Activated CD4-positive, alpha-beta T cell treated with anti-CD3 and anti-CD28 coated beads for 24 hours (primary cell): ENCODE results near the gene GSTO2.
"Not testable (repeated sequence)": the region's sequence is repeated elsewhere in the genome, so short reads cannot be mapped to it uniquely, and the experiment has no call there.

Experiments
- DNase-seq, 2 donors: peaks; one replicate each; pipeline ENCODE4 v3.0.0-alpha.2; 2020; ENCODE audit warnings: low read depth in 2 of 2

The GSTO2 gene

GRCh38 chr10:104268713-104269645, at the start of gene GSTO2:
GSTO2 (plus strand) TSS chr10:104269184; CDS start chr10:104274916, 5,732 bp downstream.
- peak; percentile 93 to 96 for DNase-seq

GRCh38 chr10:104220522-104220921, 48.5 kb upstream of the GSTO2 start:
- DNase-seq, result no peak

- no peak for DNase-seq
Observed at GRCh38 chr10:104223304-104223703, 45.7 kb upstream of the GSTO2 start.

- no peak for DNase-seq
Observed at GRCh38 chr10:104230490-104230889, 38.5 kb upstream of the GSTO2 start.

- DNase-seq, result peak; percentile 98 to 99
Observed at GRCh38 chr10:104231784-104232612, 37.0 kb upstream of the GSTO2 start, which contains the start of gene CFAP43. CFAP43 (minus strand) TSS chr10:104232364; CDS start chr10:104232246, 118 bp downstream.

- DNase-seq, result no peak
Observed at GRCh38 chr10:104232613-104233102, 36.3 kb upstream of the GSTO2 start.

- DNase-seq, result no peak
Observed at GRCh38 chr10:104233817-104234216, 35.2 kb upstream of the GSTO2 start.

GRCh38 chr10:104234934-104235333, 34.0 kb upstream of the GSTO2 start:
- no peak for DNase-seq

GRCh38 chr10:104235801-104236200, 33.2 kb upstream of the GSTO2 start:
- no peak for DNase-seq

- DNase-seq, result no peak
Observed at GRCh38 chr10:104240078-104240477, 28.9 kb upstream of the GSTO2 start.

GRCh38 chr10:104242545-104242944, 26.4 kb upstream of the GSTO2 start:
- DNase-seq, result no peak

- DNase-seq, result not testable (repeated sequence)
Observed at GRCh38 chr10:104243009-104243408, 26.0 kb upstream of the GSTO2 start.

GRCh38 chr10:104243512-104243911, 25.5 kb upstream of the GSTO2 start:
- no peak for DNase-seq

GRCh38 chr10:104245066-104245632, 23.8 kb upstream of the GSTO2 start:
- no peak for DNase-seq

GRCh38 chr10:104246976-104247375, 22.0 kb upstream of the GSTO2 start:
- DNase-seq, result no peak

- no peak for DNase-seq
Observed at GRCh38 chr10:104247513-104248146, 21.4 kb upstream of the GSTO2 start.

GRCh38 chr10:104248931-104249330, 20.1 kb upstream of the GSTO2 start:
- not testable (repeated sequence) for DNase-seq

- no peak for DNase-seq
Observed at GRCh38 chr10:104250371-104250770, 18.6 kb upstream of the GSTO2 start.

GRCh38 chr10:104251443-104251842, 17.5 kb upstream of the GSTO2 start:
- no peak for DNase-seq

GRCh38 chr10:104252368-104252767, 16.6 kb upstream of the GSTO2 start:
- no peak for DNase-seq

GRCh38 chr10:104253106-104253505, 15.9 kb upstream of the GSTO2 start:
- DNase-seq, result no peak
